Natural killer cell (primary cell): ENCODE data around the gene SMC1A. TPM values are rescaled to one million over a fixed set of nuclear protein-coding genes. Genes with fewer than 3 reads are reported as not detected.

Source experiments
- ATAC-seq, 3 donors: fragments of 150-1000 bp in 2 of 3; fragments of 200-7000 bp in 1 of 3; cut with Tn5 transposase; 1 replicate in 1 of 3; 2 replicates in 2 of 3; pipeline ENCODE4 v1.10.0; 2021; ENCODE audit warnings: mild to moderate bottlenecking in 2 of 3, moderate library complexity in 2 of 3
- DNase-seq, 2 donors: peaks; one replicate each; pipeline versions ENCODE4 v3.0.0 to v3.0.0-alpha.2; 2013 to 2021; ENCODE audit warnings: mixed read lengths in 1 of 2
- H3K27ac ChIP-seq: one replicate; pipeline ENCODE4 v1.5.1; 2013; ENCODE audit warnings: mild to moderate bottlenecking, low read length
- H3K27me3 ChIP-seq: one replicate; pipeline ENCODE4 v1.6.1; 2013; ENCODE audit warnings: low read length; ENCODE audit not compliant: control insufficient read depth, insufficient read depth
- H3K36me3 ChIP-seq: one replicate; pipeline ENCODE4 v1.6.1; 2013; ENCODE audit warnings: low read length; ENCODE audit not compliant: control insufficient read depth, insufficient read depth
- H3K4me1 ChIP-seq: one replicate; pipeline ENCODE4 v1.6.1; 2013; ENCODE audit warnings: low read length; ENCODE audit not compliant: control insufficient read depth, insufficient read depth
- H3K4me3 ChIP-seq: one replicate; pipeline ENCODE4 v1.5.1; 2013; ENCODE audit warnings: low read length
- H3K9me3 ChIP-seq: one replicate; pipeline ENCODE4 v1.6.1; 2013; ENCODE audit warnings: low read length; ENCODE audit not compliant: control insufficient read depth, insufficient read depth
- H3K27ac Mint-ChIP-seq, 2 donors: one replicate each; pipeline ENCODE4 v1.8.0; 2022; ENCODE audit warnings: mild to moderate bottlenecking in 2 of 2, mixed read lengths in 2 of 2, moderate library complexity in 1 of 2
- H3K27me3 Mint-ChIP-seq, 2 donors: one replicate each; pipeline ENCODE4 v1.8.0; 2022; ENCODE audit warnings: low read depth in 2 of 2, mixed read lengths in 2 of 2
- H3K36me3 Mint-ChIP-seq: one replicate; pipeline ENCODE4 v1.8.0; 2022; ENCODE audit warnings: mixed read lengths
- H3K4me1 Mint-ChIP-seq, 2 donors: one replicate each; pipeline ENCODE4 v1.8.0; 2022; ENCODE audit warnings: mixed read lengths in 2 of 2
- H3K4me3 Mint-ChIP-seq: one replicate; pipeline ENCODE4 v1.8.0; 2022; ENCODE audit warnings: mild to moderate bottlenecking, moderate library complexity, mixed read lengths
- H3K9me3 Mint-ChIP-seq, 2 donors: one replicate each; pipeline ENCODE4 v1.8.0; 2022; ENCODE audit warnings: mixed read lengths in 2 of 2
- CTCF ChIP-seq: fragments of 200-600 bp; IDR thresholded peaks from one replicate; pipeline ENCODE4 v1.8.0; 2022; ENCODE audit warnings: antibody characterized with exemption
- WGBS: methylation state at CpG from one replicate; pipeline ENCODE4 v1.1.7; 2013; ENCODE audit warnings: missing lambda C conversion rate; ENCODE audit not compliant: insufficient coverage; 5-methylcytosine and 5-hydroxymethylcytosine counted together
- intact Hi-C: fragments of 100-400 bp; cut with micrococcal nuclease; formaldehyde crosslinking; loops from one replicate; pipeline ENCODE4 v1.14.2; 2022
- total RNA-seq, 4 donors: library from RNA; stranded (reverse); fragments of 120-200 nt in 1 of 4; gene quantifications; one replicate each; pipeline versions ENCODE4 v1.2.3 to v1.2.4, GENCODE V29; 2013 to 2022

SMC1A gene
- total RNA-seq, 3 donors from 2014 or later (not counting 1 experiment from before 2014, with no cell fraction given): 54.2 to 96.3 (median 60.4) TPM

GRCh38 chrX:53383376-53384076, 38.9 kb downstream of the SMC1A start:
- Histone ChIP-seq H3K27me3 (no peaks in the 10 kb centered on the region), H3K36me3 (peaks cover 41% of the 10 kb centered on the region), H3K4me3 (no peak overlapping the region), H3K9me3 (no peaks in the 10 kb centered on the region), H3K27ac (no peak overlapping the region), H3K4me1 (no peaks in the 10 kb centered on the region)
- Mint-ChIP-seq H3K4me3 (no peak overlapping the region), H3K36me3 (no peaks in the 10 kb centered on the region), H3K4me1 (no peaks in the 10 kb centered on the region), H3K27me3 (no peaks in the 10 kb centered on the region), H3K9me3 (no peaks in the 10 kb centered on the region), H3K27ac (no peak overlapping the region)
- 94% methylated on average over 3 of the region's 4 CpGs for WGBS
- DNase-seq (no peak), ATAC-seq (no peak)
- TF ChIP-seq CTCF: no peak
- intact Hi-C loops: no loop called here

- WGBS: 100% methylated on average over 1 of the region's 4 CpGs
- Histone ChIP-seq H3K36me3 (peaks cover 41% of the 10 kb centered on the region), H3K4me1 (no peaks in the 10 kb centered on the region), H3K27me3 (no peaks in the 10 kb centered on the region), H3K9me3 (no peaks in the 10 kb centered on the region), H3K4me3 (no peak overlapping the region), H3K27ac (no peak overlapping the region)
- Mint-ChIP-seq H3K9me3 (no peaks in the 10 kb centered on the region), H3K27ac (no peak overlapping the region), H3K4me3 (no peak overlapping the region), H3K4me1 (peaks cover 0 to 2% of the 10 kb centered on the region in 2 donors), H3K27me3 (no peaks in the 10 kb centered on the region), H3K36me3 (no peaks in the 10 kb centered on the region)
- intact Hi-C loops: no loop called here
- DNase-seq: no peak
- TF ChIP-seq CTCF: no peak
- no peak for ATAC-seq
Measured at GRCh38 chrX:53379747-53380146, 42.7 kb downstream of the SMC1A start.

GRCh38 chrX:53379008-53379710, 43.3 kb downstream of the SMC1A start:
- Mint-ChIP-seq H3K4me1 (peaks cover 0 to 7% of the 10 kb centered on the region in 2 donors), H3K36me3 (no peaks in the 10 kb centered on the region), H3K27ac (no peak overlapping the region), H3K9me3 (no peaks in the 10 kb centered on the region), H3K27me3 (no peaks in the 10 kb centered on the region), H3K4me3 (no peak overlapping the region)
- no peaks in the 10 kb centered on the region for H3K9me3 ChIP-seq
- no peaks in the 10 kb centered on the region for H3K27me3 ChIP-seq
- ATAC-seq (no peak), DNase-seq (no peak)
- intact Hi-C loops: no loop called here
- no peak for TF ChIP-seq CTCF
- WGBS: 100% methylated on average over 2 of the region's 3 CpGs
- no peak overlapping the region for H3K27ac ChIP-seq
- H3K36me3 ChIP-seq: peaks cover 41% of the 10 kb centered on the region
- no peak overlapping the region for H3K4me3 ChIP-seq
- H3K4me1 ChIP-seq: no peaks in the 10 kb centered on the region
